HepG2 (cell line): ENCODE measurements around the gene ARHGAP9. TPM values are rescaled to one million over a fixed set of nuclear protein-coding genes. Genes with fewer than 3 reads are reported as not detected.
A peak's percentile ranks its signal among the peaks of the same experiment; 100 is the strongest.

Source experiments
- ATAC-seq: fragments of 200-7000 bp; cut with Tn5 transposase; 3 replicates; pipeline ENCODE4 v1.9.1; 2020; ENCODE audit warnings: mild to moderate bottlenecking, moderate library complexity
- BruUV-seq: library from RNA; stranded (reverse); fragments of 400-500 nt; replicated peaks from 2 replicates; lab custom pipeline; 2021; lab: Mats Ljungman, UMichigan
- CTCF ChIA-PET: fragments of 300-600 bp; formaldehyde crosslinking; extraction: SDS; loops from one replicate; lab custom pipeline; 2021; ENCODE audit warnings: low total read pairs, inconsistent platforms, low intra/inter-chr PET ratio; lab: Yijun Ruan, JAX
- POLR2A ChIA-PET: fragments of 350-600 bp; sonication (Branson Sonifier 250); formaldehyde crosslinking; loops from one replicate; lab custom pipeline; 2020; ENCODE audit warnings: antibody characterized with exemption, inconsistent platforms; lab: Yijun Ruan, JAX
- DNase-seq: peaks from one replicate; pipeline ENCODE4 v3.0.0-alpha.2; 2015; ENCODE audit warnings: low spot score
- FAIRE-seq: peaks from 3 replicates; lab custom pipeline; 2011; peaks lifted over from hg19 to GRCh38; lab: Jason Lieb, UNC
- H2AFZ ChIP-seq: one replicate; pipeline ENCODE4 v1.6.1; 2011; ENCODE audit warnings: low read length, inconsistent platforms
- H3K27ac ChIP-seq: fragments of 300-600 bp; 3 replicates; pipeline ENCODE4 v1.8.0; 2011; ENCODE audit warnings: mixed run types, mild to moderate bottlenecking, mixed read lengths, low read length, inconsistent platforms; ENCODE audit not compliant: insufficient read depth; ENCODE audit errors: extremely low read length
- H3K27me3 ChIP-seq, 2 experiments: fragments of 200-600 bp in 1 of 2; 2 replicates in 1 of 2; 3 replicates in 1 of 2; pipeline versions ENCODE4 v1.6.0 to v1.8.0; 2011; ENCODE audit warnings: low read length in 2 of 2, mild to moderate bottlenecking in 2 of 2, moderate library complexity in 2 of 2, inconsistent platforms in 1 of 2; ENCODE audit not compliant: insufficient read depth in 2 of 2, control insufficient read depth in 1 of 2
- H3K36me3 ChIP-seq, 2 experiments: fragments of 200-600 bp in 1 of 2; replicated peaks in 1 of 2; 2 replicates in 1 of 2; 3 replicates in 1 of 2; pipeline versions ENCODE4 v1.5.1 to v1.8.0; 2011; ENCODE audit warnings: low read length in 2 of 2, inconsistent platforms in 1 of 2; ENCODE audit not compliant: insufficient read depth in 2 of 2, control insufficient read depth in 1 of 2
- H3K4me1 ChIP-seq: 2 replicates; pipeline ENCODE4 v1.5.1; 2012; ENCODE audit warnings: low read length, inconsistent platforms; ENCODE audit not compliant: insufficient read depth
- H3K4me2 ChIP-seq: 2 replicates; pipeline ENCODE4 v1.6.0; 2011; ENCODE audit warnings: low read depth, low read length, inconsistent platforms
- H3K4me3 ChIP-seq, 3 experiments: fragments of 200-600 bp in 1 of 3; sonication (generic), shearing (Covaris generic) in 1 of 3; replicated peaks in 1 of 3; 2 replicates each; pipeline ENCODE4 v1.5.1; 2011 to 2016; ENCODE audit warnings: low read length in 3 of 3, inconsistent platforms in 2 of 3, low read depth in 2 of 3, mild to moderate bottlenecking in 2 of 3, control low read depth in 1 of 3, mixed read lengths in 1 of 3; ENCODE audit not compliant: insufficient read depth in 1 of 3
- H3K79me2 ChIP-seq: one replicate; pipeline ENCODE4 v1.6.1; 2011; ENCODE audit warnings: low read length, inconsistent platforms; ENCODE audit not compliant: insufficient read depth
- H3K9ac ChIP-seq: 2 replicates; pipeline ENCODE4 v1.6.0; 2011; ENCODE audit warnings: mild to moderate bottlenecking, low read depth, low read length, inconsistent platforms; ENCODE audit not compliant: insufficient read depth
- H3K9me3 ChIP-seq: 2 replicates; pipeline ENCODE4 v1.5.1; 2012; ENCODE audit warnings: mild to moderate bottlenecking, low read length
- H4K20me1 ChIP-seq: 2 replicates; pipeline ENCODE4 v1.6.0; 2011; ENCODE audit warnings: inconsistent platforms, mild to moderate bottlenecking, low read length, moderate library complexity; ENCODE audit not compliant: insufficient read depth
- NKX3-1 ChIP-seq: sonication (generic); formaldehyde crosslinking; IDR thresholded peaks from 2 replicates; pipeline ENCODE4 v1.5.0; 2020; ENCODE audit warnings: missing genetic modification reagents
- POLR2G ChIP-seq: fragments of 200-400 bp; formaldehyde crosslinking; IDR thresholded peaks from 2 replicates; pipeline ENCODE4 v1.6.1; 2018; ENCODE audit warnings: mild to moderate bottlenecking, low read depth, low read length, moderate library complexity
- ZFP41 ChIP-seq: sonication (generic); formaldehyde crosslinking; IDR thresholded peaks from 2 replicates; pipeline ENCODE4 v1.4.0; 2020; ENCODE audit warnings: mild to moderate bottlenecking, missing genetic modification reagents, borderline replicate concordance
- ZNF10 ChIP-seq: sonication (generic); formaldehyde crosslinking; IDR thresholded peaks from 2 replicates; pipeline ENCODE4 v1.4.0; 2020; ENCODE audit warnings: mild to moderate bottlenecking, low read depth, missing genetic modification reagents, borderline replicate concordance
- ZNF34 ChIP-seq: sonication (generic); formaldehyde crosslinking; IDR thresholded peaks from 2 replicates; pipeline ENCODE4 v1.4.0; 2020; ENCODE audit warnings: mild to moderate bottlenecking, missing genetic modification reagents, borderline replicate concordance
- WGBS: methylation state at CpG from one replicate; pipeline ENCODE4 v1.1.6; 2017; ENCODE audit warnings: low lambda C conversion rate; 5-methylcytosine and 5-hydroxymethylcytosine counted together
- in situ Hi-C: cut with HindIII; loops from 2 replicates; pipeline ENCODE4 v1.10.0; 2017; ENCODE audit warnings: low pct_unique_long_range_greater_than_20kb; ENCODE audit not compliant: extremely low pct_ligation_motif_present
- intact Hi-C: fragments of 100-400 bp; cut with micrococcal nuclease; formaldehyde crosslinking; loops from one replicate; pipeline ENCODE4 v1.10.0; 2022; ENCODE audit not compliant: unreplicated experiment
- polyA plus RNA-seq, 8 experiments: library from polyadenylated mRNA; depleted of rRNA in 3 of 8; stranded (reverse) in 7 of 8; unstranded in 1 of 8; fragments of >200 nt; fragmentation: Illumina TruSeq in 4 of 8; extraction: Trizol in 4 of 8; gene quantifications; 2 replicates each; pipeline versions ENCODE4 v1.2.1 to v1.2.3, GENCODE V29; 2011 to 2016; ENCODE audit warnings: low read depth in 4 of 8, missing spikeins in 1 of 8, mixed read lengths in 1 of 8; ENCODE audit not compliant: insufficient read depth in 1 of 8
- total RNA-seq, 5 experiments: library from RNA; depleted of rRNA; stranded (reverse); fragments of >200 nt; fragmentation: Illumina TruSeq; extraction: Trizol; gene quantifications; 2 replicates each; pipeline ENCODE4 v1.2.3, GENCODE V29; 2016; ENCODE audit warnings: low read depth in 1 of 5
- TF ChIP-seq, protein P1 (sequence below): sonication (generic); formaldehyde crosslinking; IDR thresholded peaks from 2 replicates; pipeline ENCODE4 v1.4.0; 2020; ENCODE audit warnings: missing genetic modification reagents
- TF ChIP-seq, protein P2 (sequence below): IDR thresholded peaks from 2 replicates; pipeline ENCODE4 v1.4.0; 2020; ENCODE audit warnings: mild to moderate bottlenecking, missing genetic modification reagents

The ARHGAP9 gene
- total and polyA plus RNA-seq, 2 of the 13 experiments (the other 11 are each of a cell fraction or from before 2014, with no cell fraction given): 0.18 to 1.2 TPM

- DNase-seq (no peak), ATAC-seq (no peak), FAIRE-seq (no peak)
- H3K4me1 ChIP-seq: peaks cover 10% of the 10 kb centered on the region
- no TSS peak for BruUV-seq
- no peaks in the 10 kb centered on the region for H3K79me2 ChIP-seq
- ChIA-PET POLR2A (interaction anchor here (9.0 kb wide), 1 partner anchor 20 kb away, joined by 90 read pairs; the partner anchor contains the start of gene DDIT3), CTCF (no interaction called here)
- no peak overlapping the region for H3K4me3 ChIP-seq
- H3K27me3 ChIP-seq: no peaks in the 10 kb centered on the region
- H3K9me3 ChIP-seq: no peaks in the 10 kb centered on the region
- H3K9ac ChIP-seq: no peak overlapping the region
- no peak overlapping the region for H2AFZ ChIP-seq
- no peak overlapping the region for H3K4me2 ChIP-seq
- TF ChIP-seq, protein P1, sequence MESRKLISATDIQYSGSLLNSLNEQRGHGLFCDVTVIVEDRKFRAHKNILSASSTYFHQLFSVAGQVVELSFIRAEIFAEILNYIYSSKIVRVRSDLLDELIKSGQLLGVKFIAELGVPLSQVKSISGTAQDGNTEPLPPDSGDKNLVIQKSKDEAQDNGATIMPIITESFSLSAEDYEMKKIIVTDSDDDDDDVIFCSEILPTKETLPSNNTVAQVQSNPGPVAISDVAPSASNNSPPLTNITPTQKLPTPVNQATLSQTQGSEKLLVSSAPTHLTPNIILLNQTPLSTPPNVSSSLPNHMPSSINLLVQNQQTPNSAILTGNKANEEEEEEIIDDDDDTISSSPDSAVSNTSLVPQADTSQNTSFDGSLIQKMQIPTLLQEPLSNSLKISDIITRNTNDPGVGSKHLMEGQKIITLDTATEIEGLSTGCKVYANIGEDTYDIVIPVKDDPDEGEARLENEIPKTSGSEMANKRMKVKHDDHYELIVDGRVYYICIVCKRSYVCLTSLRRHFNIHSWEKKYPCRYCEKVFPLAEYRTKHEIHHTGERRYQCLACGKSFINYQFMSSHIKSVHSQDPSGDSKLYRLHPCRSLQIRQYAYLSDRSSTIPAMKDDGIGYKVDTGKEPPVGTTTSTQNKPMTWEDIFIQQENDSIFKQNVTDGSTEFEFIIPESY (CRISPR knock-in tag): peak; percentile 35; the same call in 1 of the 2 replicates
- TF ChIP-seq ZFP41 (CRISPR knock-in tag) (no peak), ZNF34 (CRISPR knock-in tag) (no peak)
- in situ Hi-C loops (no loop called here), intact Hi-C loops (no loop called here)
- H3K27ac ChIP-seq: no peak overlapping the region
- H3K36me3 ChIP-seq: peaks cover 17 to 48% of the 10 kb centered on the region in 2 experiments; a peak in 4 of 5 replicates
- 96% methylated on average over 9 of the region's 9 CpGs for WGBS
- no peaks in the 10 kb centered on the region for H4K20me1 ChIP-seq
Measured at GRCh38 chr12:57498132-57498502, 18.5 kb upstream of the ARHGAP9 start.

DNA sequence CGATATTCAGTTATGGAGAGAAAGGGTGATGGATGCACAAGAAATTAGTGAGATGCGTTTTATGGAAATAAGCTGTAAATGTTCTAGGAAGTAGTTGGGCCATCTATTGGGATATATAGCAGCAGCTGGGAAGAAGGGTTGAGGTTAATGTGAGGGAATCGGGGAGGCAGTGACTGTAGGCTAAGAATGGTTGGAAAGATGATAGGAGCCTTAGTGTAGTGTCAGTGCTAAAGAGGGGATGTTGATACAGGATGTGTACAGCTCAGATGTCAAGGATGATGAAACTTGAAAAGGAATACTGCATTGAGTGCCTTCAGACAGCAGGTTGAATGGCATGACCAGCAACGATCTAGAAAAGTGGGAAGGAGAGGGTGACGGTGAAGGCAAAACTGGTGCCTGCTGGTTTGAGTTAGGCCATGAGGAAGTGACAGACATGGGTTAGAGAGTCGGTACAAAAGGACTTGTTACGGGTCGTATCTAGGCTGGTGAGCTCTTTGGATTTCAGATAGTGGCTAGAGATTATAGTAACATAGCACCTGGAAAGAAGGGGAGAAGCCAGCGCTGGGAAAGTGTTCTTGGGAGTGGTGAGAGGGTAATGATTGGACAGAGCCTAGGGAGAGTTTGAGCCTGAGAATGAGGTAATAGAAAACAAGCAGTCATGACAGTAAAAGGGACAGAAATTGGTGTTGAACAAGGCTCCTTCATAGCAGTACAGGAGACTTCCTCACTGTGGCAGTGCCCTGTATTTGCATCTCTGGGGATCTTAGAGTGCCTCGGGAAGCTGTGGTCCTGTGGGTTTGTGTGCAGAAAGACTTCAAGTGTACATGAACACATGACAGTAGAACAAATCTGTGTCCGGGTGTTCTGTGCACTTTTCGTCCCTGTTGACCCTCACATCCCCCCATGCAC lies 17.8 kb upstream of the ARHGAP9 start:
- 97% methylated on average over 11 of the region's 12 CpGs for WGBS
- no peak overlapping the region for H3K4me3 ChIP-seq
- intact Hi-C loops (no loop called here), in situ Hi-C loops (no loop called here)
- FAIRE-seq (no peak), ATAC-seq (no peak), DNase-seq (no peak)
- CTCF ChIA-PET: no interaction called here
- H3K4me2 ChIP-seq: no peak overlapping the region
- no peak overlapping the region for H3K9ac ChIP-seq
- H2AFZ ChIP-seq: no peak overlapping the region
- no peaks in the 10 kb centered on the region for H3K27me3 ChIP-seq
- TSS peak; percentile 19 for BruUV-seq
- H3K27ac ChIP-seq: no peak overlapping the region
- peaks cover 20 to 54% of the 10 kb centered on the region in 2 experiments; a peak in 4 of 5 replicates for H3K36me3 ChIP-seq
- H3K79me2 ChIP-seq: no peaks in the 10 kb centered on the region
- peaks cover 4% of the 10 kb centered on the region for H4K20me1 ChIP-seq
- H3K4me1 ChIP-seq: peaks cover 10% of the 10 kb centered on the region
- POLR2A ChIA-PET: interaction anchor here (0.6 to 1.3 kb wide), 2 partner anchors 12 to 134 kb away, joined by 3 read pairs; no protein-coding TSS in a partner anchor
- H3K9me3 ChIP-seq: no peaks in the 10 kb centered on the region
- TF ChIP-seq POLR2G: 0 out of 2 replicates have a peak, but pooled peaks have one; percentile 35
- no peak for TF ChIP-seq NKX3-1
- no peak for TF ChIP-seq ZNF10 (CRISPR knock-in tag)
- TF ChIP-seq, protein P1 (CRISPR knock-in tag): no peak
- TF ChIP-seq, protein P2, sequence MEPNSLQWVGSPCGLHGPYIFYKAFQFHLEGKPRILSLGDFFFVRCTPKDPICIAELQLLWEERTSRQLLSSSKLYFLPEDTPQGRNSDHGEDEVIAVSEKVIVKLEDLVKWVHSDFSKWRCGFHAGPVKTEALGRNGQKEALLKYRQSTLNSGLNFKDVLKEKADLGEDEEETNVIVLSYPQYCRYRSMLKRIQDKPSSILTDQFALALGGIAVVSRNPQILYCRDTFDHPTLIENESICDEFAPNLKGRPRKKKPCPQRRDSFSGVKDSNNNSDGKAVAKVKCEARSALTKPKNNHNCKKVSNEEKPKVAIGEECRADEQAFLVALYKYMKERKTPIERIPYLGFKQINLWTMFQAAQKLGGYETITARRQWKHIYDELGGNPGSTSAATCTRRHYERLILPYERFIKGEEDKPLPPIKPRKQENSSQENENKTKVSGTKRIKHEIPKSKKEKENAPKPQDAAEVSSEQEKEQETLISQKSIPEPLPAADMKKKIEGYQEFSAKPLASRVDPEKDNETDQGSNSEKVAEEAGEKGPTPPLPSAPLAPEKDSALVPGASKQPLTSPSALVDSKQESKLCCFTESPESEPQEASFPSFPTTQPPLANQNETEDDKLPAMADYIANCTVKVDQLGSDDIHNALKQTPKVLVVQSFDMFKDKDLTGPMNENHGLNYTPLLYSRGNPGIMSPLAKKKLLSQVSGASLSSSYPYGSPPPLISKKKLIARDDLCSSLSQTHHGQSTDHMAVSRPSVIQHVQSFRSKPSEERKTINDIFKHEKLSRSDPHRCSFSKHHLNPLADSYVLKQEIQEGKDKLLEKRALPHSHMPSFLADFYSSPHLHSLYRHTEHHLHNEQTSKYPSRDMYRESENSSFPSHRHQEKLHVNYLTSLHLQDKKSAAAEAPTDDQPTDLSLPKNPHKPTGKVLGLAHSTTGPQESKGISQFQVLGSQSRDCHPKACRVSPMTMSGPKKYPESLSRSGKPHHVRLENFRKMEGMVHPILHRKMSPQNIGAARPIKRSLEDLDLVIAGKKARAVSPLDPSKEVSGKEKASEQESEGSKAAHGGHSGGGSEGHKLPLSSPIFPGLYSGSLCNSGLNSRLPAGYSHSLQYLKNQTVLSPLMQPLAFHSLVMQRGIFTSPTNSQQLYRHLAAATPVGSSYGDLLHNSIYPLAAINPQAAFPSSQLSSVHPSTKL (CRISPR knock-in tag): no peak
